Measurements from ENCODE around the gene LUC7L.

GRCh38 chr16:191831-192230 is 37.4 kb downstream of the LUC7L start:
- TF ChIP-seq REST (IDR thresholded peaks at IDR 0.05; ENCODE audit: insufficient read depth in 1 of 2, low read depth in 2 of 2, low read length in 2 of 2) (no peak), POLR2AphosphoS5 (IDR thresholded peaks at IDR 0.05; ENCODE audit: low read depth, low read length) (no peak)
